ENCODE results near the gene CHMP4B.

CHMP4B gene

GRCh38 chr20:33810885-33811775 lies at the start of gene CHMP4B:
Gene CHMP4B (plus strand): TSS chr20:33811348. CDS start chr20:33811469, 121 bp downstream.
- peak; percentile 95 for DNase-seq

- DNase-seq = no peak
These were observed 49.4 kb upstream of the CHMP4B start for GRCh38 chr20:33761698-33762250.

GRCh38 chr20:33765099-33765498 lies 46.0 kb upstream of the CHMP4B start:
- no peak for DNase-seq

GRCh38 chr20:33765592-33765991 lies 45.6 kb upstream of the CHMP4B start:
- no peak for DNase-seq

GRCh38 chr20:33766686-33767085 lies 44.5 kb upstream of the CHMP4B start:
- DNase-seq = no peak

GRCh38 chr20:33767777-33768138 lies 43.4 kb upstream of the CHMP4B start:
- DNase-seq = no peak

- no peak for DNase-seq
These were observed 42.1 kb upstream of the CHMP4B start for GRCh38 chr20:33769043-33769442.

GRCh38 chr20:33770005-33770404 lies 41.1 kb upstream of the CHMP4B start:
- DNase-seq = no peak

GRCh38 chr20:33771938-33772337 lies 39.2 kb upstream of the CHMP4B start:
- no peak for DNase-seq

GRCh38 chr20:33772439-33772838 lies 38.7 kb upstream of the CHMP4B start:
- no peak for DNase-seq

- DNase-seq = no peak
These were observed 37.6 kb upstream of the CHMP4B start for GRCh38 chr20:33773412-33774089.

- no peak for DNase-seq
These were observed 33.3 kb upstream of the CHMP4B start for GRCh38 chr20:33777816-33778215.

- no peak for DNase-seq
These were observed 30.0 kb upstream of the CHMP4B start for GRCh38 chr20:33781133-33781532.

GRCh38 chr20:33781945-33782344 lies 29.2 kb upstream of the CHMP4B start:
- DNase-seq = no peak

GRCh38 chr20:33783256-33783655 lies 27.9 kb upstream of the CHMP4B start:
- no peak for DNase-seq

- DNase-seq = no peak
These were observed 27.3 kb upstream of the CHMP4B start for GRCh38 chr20:33783818-33784217.

- no peak for DNase-seq
These were observed 26.9 kb upstream of the CHMP4B start for GRCh38 chr20:33784225-33784624.

GRCh38 chr20:33785503-33785902 lies 25.6 kb upstream of the CHMP4B start:
- no peak for DNase-seq

GRCh38 chr20:33787253-33787891 lies 23.8 kb upstream of the CHMP4B start:
- DNase-seq = no peak

- no peak for DNase-seq
These were observed 22.6 kb upstream of the CHMP4B start for GRCh38 chr20:33788351-33789049.

- no peak for DNase-seq
These were observed 21.9 kb upstream of the CHMP4B start for GRCh38 chr20:33789109-33789857.

- no peak for DNase-seq
These were observed 21.3 kb upstream of the CHMP4B start for GRCh38 chr20:33789858-33790182.

Data from NCI-H524 treated with DMSO at 0.1 percent for 48 hours (cell line).